Astrocyte (in vitro differentiated cells and primary cell): Measurements from ENCODE around the gene CACNA2D1.

Experiments
- EZH2 ChIP-seq: IDR thresholded peaks from 2 replicates; pipeline ENCODE4 v1.6.1; 2012; ENCODE audit warnings: mild to moderate bottlenecking, low read length, inconsistent platforms; ENCODE audit not compliant: insufficient read depth
- TF ChIP-seq, protein P1 (sequence below): IDR thresholded peaks from 2 replicates; pipeline ENCODE4 v1.5.1; 2011; ENCODE audit warnings: low read depth, mild to moderate bottlenecking, inconsistent platforms, low read length, moderate library complexity; ENCODE audit not compliant: insufficient read depth

GRCh38 chr7:82405301-82405700 is 38.3 kb downstream of the CACNA2D1 start:
- TF ChIP-seq, protein P1, sequence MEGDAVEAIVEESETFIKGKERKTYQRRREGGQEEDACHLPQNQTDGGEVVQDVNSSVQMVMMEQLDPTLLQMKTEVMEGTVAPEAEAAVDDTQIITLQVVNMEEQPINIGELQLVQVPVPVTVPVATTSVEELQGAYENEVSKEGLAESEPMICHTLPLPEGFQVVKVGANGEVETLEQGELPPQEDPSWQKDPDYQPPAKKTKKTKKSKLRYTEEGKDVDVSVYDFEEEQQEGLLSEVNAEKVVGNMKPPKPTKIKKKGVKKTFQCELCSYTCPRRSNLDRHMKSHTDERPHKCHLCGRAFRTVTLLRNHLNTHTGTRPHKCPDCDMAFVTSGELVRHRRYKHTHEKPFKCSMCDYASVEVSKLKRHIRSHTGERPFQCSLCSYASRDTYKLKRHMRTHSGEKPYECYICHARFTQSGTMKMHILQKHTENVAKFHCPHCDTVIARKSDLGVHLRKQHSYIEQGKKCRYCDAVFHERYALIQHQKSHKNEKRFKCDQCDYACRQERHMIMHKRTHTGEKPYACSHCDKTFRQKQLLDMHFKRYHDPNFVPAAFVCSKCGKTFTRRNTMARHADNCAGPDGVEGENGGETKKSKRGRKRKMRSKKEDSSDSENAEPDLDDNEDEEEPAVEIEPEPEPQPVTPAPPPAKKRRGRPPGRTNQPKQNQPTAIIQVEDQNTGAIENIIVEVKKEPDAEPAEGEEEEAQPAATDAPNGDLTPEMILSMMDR, result no peak
- no peak for TF ChIP-seq EZH2
